Parathyroid adenoma (tissue), 2 donors: ENCODE results near the gene CHURC1.

Source experiments
- H2AFZ ChIP-seq: fragments of 300-600 bp; sonication (generic); one replicate; pipeline ENCODE4 v1.7.0; 2017; ENCODE audit warnings: antibody characterized with exemption, mild to moderate bottlenecking
- H3K27ac ChIP-seq: fragments of 300-600 bp; sonication (generic); one replicate; pipeline ENCODE4 v1.7.0; 2017
- H3K27me3 ChIP-seq: fragments of 300-600 bp; sonication (generic); one replicate; pipeline ENCODE4 v1.7.0; 2017; ENCODE audit warnings: low read length; ENCODE audit not compliant: control insufficient read depth, insufficient read depth
- H3K36me3 ChIP-seq: fragments of 300-600 bp; sonication (generic); one replicate; pipeline ENCODE4 v1.7.0; 2017; ENCODE audit warnings: low read length; ENCODE audit not compliant: control insufficient read depth, insufficient read depth
- H3K4me1 ChIP-seq: fragments of 300-600 bp; sonication (generic); one replicate; pipeline ENCODE4 v1.7.0; 2017; ENCODE audit warnings: control low read depth
- H3K4me2 ChIP-seq: fragments of 300-600 bp; sonication (generic); one replicate; pipeline ENCODE4 v1.7.0; 2017; ENCODE audit warnings: low read length
- H3K4me3 ChIP-seq: fragments of 300-600 bp; sonication (generic); one replicate; pipeline ENCODE4 v1.7.0; 2017; ENCODE audit warnings: low read depth, low read length
- H3K79me2 ChIP-seq: fragments of 300-600 bp; sonication (generic); one replicate; pipeline ENCODE4 v1.7.0; 2017; ENCODE audit warnings: control low read depth
- H3K9ac ChIP-seq: fragments of 300-600 bp; sonication (generic); one replicate; pipeline ENCODE4 v1.7.0; 2017; ENCODE audit warnings: mild to moderate bottlenecking
- H3K9me3 ChIP-seq: fragments of 300-600 bp; sonication (generic); one replicate; pipeline ENCODE4 v1.7.0; 2017; ENCODE audit warnings: low read length; ENCODE audit not compliant: control insufficient read depth
- TF ChIP-seq, protein P1 (sequence below): fragments of 300-600 bp; sonication (generic); IDR thresholded peaks from one replicate; pipeline ENCODE4 v1.7.0; 2017; ENCODE audit warnings: antibody characterized with exemption, mild to moderate bottlenecking
- donor health status: primary hyperparathyroidism.

The CHURC1 gene

DNA sequence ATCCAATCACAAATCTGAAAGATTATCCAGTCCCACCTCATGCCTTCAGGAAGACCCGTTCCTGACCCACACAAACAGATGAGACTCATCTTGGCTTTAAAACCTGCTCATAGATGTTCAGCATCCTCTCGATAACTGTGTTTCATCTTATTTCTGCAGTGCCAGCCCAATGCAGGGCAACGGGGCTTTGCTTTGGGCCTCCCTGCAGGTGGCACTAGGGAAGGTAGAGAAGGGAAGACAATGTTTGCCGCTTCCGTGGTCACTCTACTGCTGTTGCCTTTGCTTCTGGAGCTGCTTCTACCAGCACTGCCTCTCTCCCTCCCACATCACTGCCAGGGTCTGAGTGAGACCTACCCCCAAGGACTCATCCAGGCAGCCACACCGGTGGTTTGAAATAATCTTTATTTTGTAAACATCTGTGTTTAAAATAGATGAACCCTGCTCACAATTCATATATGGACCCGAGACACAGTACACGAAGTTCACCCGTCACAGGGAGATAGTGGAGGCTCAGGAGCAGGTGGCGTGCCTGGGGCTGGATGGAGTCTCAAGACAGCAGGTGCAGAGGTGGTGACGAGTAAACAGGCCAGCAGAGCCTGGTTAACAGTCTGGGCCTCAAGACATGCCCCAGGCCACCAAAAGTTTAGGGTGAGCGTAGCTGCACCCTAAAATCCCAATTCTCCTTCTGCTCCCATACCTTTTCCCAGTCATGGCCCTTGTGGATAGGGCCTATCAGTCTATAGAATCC is 31.4 kb downstream of the CHURC1 start:
- no peak overlapping the region for H3K9ac ChIP-seq
- no peak overlapping the region for H2AFZ ChIP-seq
- peaks cover 14% of the 10 kb centered on the region for H3K79me2 ChIP-seq
- no peak overlapping the region for H3K4me3 ChIP-seq
- H3K27me3 ChIP-seq: no peaks in the 10 kb centered on the region
- H3K36me3 ChIP-seq: no peaks in the 10 kb centered on the region
- no peaks in the 10 kb centered on the region for H3K9me3 ChIP-seq
- peaks cover under 1% of the 10 kb centered on the region for H3K4me1 ChIP-seq
- no peak overlapping the region for H3K4me2 ChIP-seq
- TF ChIP-seq, protein P1, sequence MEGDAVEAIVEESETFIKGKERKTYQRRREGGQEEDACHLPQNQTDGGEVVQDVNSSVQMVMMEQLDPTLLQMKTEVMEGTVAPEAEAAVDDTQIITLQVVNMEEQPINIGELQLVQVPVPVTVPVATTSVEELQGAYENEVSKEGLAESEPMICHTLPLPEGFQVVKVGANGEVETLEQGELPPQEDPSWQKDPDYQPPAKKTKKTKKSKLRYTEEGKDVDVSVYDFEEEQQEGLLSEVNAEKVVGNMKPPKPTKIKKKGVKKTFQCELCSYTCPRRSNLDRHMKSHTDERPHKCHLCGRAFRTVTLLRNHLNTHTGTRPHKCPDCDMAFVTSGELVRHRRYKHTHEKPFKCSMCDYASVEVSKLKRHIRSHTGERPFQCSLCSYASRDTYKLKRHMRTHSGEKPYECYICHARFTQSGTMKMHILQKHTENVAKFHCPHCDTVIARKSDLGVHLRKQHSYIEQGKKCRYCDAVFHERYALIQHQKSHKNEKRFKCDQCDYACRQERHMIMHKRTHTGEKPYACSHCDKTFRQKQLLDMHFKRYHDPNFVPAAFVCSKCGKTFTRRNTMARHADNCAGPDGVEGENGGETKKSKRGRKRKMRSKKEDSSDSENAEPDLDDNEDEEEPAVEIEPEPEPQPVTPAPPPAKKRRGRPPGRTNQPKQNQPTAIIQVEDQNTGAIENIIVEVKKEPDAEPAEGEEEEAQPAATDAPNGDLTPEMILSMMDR: no peak
- no peak overlapping the region for H3K27ac ChIP-seq

DNA sequence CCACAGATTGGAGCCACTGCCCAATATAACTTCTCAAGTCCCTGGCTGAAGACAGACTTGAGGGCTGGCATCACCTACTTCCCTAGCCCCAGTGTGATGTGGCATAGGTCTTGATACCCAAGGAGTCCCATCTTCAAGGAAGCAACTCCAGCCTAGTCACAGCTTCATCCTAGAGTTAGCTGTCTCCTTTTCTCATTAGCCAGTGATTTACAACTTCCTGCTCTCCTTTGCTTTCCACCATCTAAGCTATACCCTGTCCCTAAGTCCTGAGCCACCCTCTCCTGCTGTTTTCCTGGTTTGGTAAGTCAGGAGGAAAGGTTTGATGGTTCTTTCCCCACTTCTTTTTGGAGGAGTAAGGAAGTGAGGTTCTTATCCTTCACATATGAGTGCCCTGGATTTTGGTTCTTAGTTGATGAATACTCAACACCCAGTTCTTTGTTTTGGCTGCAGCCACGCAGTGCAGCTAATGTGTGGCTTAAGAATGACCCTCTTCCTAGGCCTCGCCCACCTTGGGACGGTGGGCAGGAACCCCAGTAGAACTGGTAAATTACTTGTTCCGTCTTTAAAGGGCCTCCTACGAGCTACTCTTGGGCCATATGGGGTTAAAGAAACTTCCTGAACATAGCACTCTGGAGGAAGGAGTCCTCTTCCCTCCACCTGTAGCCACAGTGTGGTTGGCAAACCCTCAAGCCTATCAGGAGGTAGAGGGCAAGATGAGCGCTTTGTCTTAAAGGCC is 32.2 kb downstream of the CHURC1 start:
- Histone ChIP-seq H3K4me3 (no peak overlapping the region), H3K4me2 (no peak overlapping the region), H3K27ac (no peak overlapping the region), H3K36me3 (no peaks in the 10 kb centered on the region), H3K9me3 (no peaks in the 10 kb centered on the region), H3K4me1 (peaks cover 4% of the 10 kb centered on the region), H3K27me3 (no peaks in the 10 kb centered on the region), H3K9ac (no peak overlapping the region), H2AFZ (no peak overlapping the region), H3K79me2 (peaks cover 14% of the 10 kb centered on the region)
- TF ChIP-seq, protein P1: no peak

DNA sequence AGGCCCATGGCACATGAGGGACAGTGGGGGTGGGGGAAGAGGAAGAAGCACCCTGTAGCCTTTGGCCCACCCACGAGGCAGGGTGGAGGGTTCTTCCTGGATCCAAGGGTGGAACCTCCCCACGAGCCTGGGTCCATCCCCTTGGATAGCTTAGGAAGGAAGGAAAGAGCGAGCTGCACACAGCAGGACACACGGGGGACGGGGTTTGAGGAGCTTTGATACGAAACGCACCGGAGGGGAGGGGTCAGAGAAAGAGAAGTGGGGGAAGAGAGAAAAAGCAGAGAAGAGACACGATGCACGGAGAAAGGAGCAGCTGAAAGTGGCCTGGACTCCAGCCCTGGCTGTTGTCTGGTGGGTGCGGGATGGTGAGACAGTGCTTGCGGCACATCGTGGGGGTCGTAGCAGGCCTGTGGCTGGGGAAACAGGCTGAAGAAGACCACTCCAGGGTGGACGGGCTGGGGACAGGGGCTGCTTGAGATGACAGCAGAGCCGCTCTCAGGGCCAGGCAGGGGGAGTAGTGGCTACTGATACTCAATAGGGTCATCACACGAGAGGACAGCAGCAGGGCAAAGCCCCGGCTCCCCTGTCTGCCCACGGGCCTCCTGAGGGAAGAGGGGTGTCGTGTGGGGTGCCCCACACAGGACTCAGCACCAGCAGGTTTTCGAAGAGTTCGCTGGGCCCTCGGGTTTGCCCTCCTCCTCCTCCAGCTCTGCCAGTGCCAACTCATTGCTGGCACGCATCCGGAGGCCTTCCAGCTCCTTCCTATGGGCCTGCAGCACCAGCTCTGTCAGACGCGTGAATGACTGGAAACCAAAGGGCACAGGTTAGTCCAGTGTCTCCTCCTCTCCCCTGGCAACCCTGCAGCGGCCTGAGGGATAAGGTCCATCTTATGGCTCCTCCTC is 33.7 kb downstream of the CHURC1 start:
- H3K4me1 ChIP-seq: peaks cover 19% of the 10 kb centered on the region
- H3K27ac ChIP-seq: no peak overlapping the region
- H3K36me3 ChIP-seq: no peaks in the 10 kb centered on the region
- H3K9me3 ChIP-seq: no peaks in the 10 kb centered on the region
- H3K9ac ChIP-seq: no peak overlapping the region
- H3K79me2 ChIP-seq: peaks cover 14% of the 10 kb centered on the region
- no peak overlapping the region for H3K4me3 ChIP-seq
- TF ChIP-seq, protein P1: no peak
- H3K27me3 ChIP-seq: no peaks in the 10 kb centered on the region
- H2AFZ ChIP-seq: no peak overlapping the region
- H3K4me2 ChIP-seq: no peak overlapping the region

DNA sequence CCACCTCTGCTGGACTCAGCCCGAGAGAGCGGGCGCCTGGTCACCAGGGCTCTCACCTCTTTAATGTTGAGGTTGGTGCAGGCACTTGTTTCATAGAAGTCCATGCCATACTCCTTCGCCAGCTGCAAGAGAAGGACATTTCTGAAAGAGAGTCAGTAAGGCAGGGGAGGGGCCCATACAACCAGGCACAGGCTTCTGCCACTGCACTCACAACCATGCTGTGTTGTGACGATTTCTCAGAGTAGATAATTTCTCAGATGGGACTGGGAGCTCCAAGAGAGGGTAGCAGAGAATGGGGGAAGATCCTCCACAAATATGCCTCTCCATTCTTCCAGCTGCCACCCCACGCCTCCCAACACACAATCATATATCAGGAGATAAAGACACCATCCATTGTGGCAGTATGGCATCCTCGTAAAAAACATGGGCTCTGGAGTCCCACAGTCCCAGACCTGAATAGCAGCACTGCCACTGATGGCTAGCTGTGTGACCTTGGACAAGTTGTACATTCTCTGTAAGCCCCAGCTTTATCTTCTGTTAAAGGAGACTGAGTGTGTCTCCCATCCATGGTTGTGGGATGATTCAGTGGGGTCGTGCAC is 34.5 kb downstream of the CHURC1 start:
- TF ChIP-seq, protein P1: no peak
- Histone ChIP-seq H3K9ac (no peak overlapping the region), H3K9me3 (no peaks in the 10 kb centered on the region), H3K4me3 (no peak overlapping the region), H2AFZ (no peak overlapping the region), H3K4me1 (peaks cover 27% of the 10 kb centered on the region), H3K79me2 (peaks cover 10% of the 10 kb centered on the region), H3K27ac (no peak overlapping the region), H3K27me3 (no peaks in the 10 kb centered on the region), H3K4me2 (no peak overlapping the region), H3K36me3 (no peaks in the 10 kb centered on the region)
